ENCODE measurements around the gene LYSMD3. TPM values are rescaled to one million over a fixed set of nuclear protein-coding genes. Genes with fewer than 3 reads are reported as not detected.

Gene LYSMD3
- total and polyA plus RNA-seq, 12 donors: 3.4 to 38.6 (median 14.5) TPM

DNA sequence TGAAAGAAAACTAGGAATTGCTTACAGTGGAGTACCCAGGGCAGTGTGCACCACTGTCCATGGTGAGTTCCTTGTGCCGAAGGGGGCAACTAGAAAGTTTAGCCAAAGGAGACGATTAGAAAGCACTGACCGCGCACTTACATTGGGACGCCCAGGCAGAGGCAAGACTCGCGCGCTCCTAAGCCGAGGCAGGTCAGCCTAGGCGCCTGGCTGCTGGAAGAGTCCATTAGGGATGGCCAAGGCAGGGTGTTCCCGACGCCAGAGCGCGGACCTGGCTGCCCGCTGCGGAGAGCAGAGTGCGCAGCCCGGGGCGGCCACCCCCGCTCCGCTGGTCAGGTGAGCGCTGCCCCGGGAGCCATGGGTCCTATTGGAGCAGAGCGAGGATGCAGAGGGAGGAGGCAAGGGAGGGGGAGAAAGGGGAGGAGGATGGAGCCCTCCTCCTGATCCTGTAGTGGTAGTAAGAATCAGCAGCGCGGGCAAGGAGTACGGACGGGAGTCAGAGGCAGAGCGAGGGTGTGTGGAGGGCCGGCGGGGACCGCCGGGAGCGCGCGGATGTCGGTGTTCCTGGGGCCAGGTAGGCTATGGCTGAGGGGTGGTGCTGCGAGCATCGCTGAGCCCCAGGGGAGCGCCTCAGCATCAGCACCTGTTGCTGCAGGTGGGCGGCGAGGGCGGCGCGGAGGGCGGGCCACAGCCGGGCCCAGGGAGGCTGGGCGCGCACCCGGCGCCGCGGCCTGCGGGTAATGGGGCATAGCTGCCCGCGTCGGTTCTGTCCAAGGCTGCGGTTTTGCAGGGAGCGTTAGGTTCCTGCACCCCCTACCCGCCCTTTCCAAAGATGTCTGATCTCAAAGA, 29.2 kb upstream of the LYSMD3 start, which contains the start of gene ADGRV1:
TSS of gene ADGRV1 (plus strand) at position 454 of the 849 bp plus-strand sequence. CDS start at position 553, 99 bp downstream.
- Histone ChIP-seq H3K36me3 (replicated peaks in 1 of 2) (no peaks in the 10 kb centered on the region), H3K4me3 (peak within 1 kb of the TSS in 1 of 4 donors; percentile 9), H3K9me3 (replicated peaks in 1 of 3) (no peaks in the 10 kb centered on the region), H3K27ac (no peak within 1 kb of the TSS), H3K27me3 (peaks cover 48% of the 10 kb centered on the region), H3K4me1 (replicated peaks in 1 of 2) (peaks cover 0 to 4% of the 10 kb centered on the region in 2 donors)
- TF ChIP-seq POLR2A (IDR thresholded peaks at IDR 0.05): no peak
- TF ChIP-seq, protein P1, sequence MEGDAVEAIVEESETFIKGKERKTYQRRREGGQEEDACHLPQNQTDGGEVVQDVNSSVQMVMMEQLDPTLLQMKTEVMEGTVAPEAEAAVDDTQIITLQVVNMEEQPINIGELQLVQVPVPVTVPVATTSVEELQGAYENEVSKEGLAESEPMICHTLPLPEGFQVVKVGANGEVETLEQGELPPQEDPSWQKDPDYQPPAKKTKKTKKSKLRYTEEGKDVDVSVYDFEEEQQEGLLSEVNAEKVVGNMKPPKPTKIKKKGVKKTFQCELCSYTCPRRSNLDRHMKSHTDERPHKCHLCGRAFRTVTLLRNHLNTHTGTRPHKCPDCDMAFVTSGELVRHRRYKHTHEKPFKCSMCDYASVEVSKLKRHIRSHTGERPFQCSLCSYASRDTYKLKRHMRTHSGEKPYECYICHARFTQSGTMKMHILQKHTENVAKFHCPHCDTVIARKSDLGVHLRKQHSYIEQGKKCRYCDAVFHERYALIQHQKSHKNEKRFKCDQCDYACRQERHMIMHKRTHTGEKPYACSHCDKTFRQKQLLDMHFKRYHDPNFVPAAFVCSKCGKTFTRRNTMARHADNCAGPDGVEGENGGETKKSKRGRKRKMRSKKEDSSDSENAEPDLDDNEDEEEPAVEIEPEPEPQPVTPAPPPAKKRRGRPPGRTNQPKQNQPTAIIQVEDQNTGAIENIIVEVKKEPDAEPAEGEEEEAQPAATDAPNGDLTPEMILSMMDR (IDR thresholded peaks at IDR 0.05): no peak
- 1 to 2% (median 1%) methylated on average over 33 to 60 of the region's 60 CpGs for WGBS, 4 donors
- intact Hi-C loops (cut with DNase I): no loop called here
- peak; percentile 13 to 65 (median 30) for DNase-seq

DNA sequence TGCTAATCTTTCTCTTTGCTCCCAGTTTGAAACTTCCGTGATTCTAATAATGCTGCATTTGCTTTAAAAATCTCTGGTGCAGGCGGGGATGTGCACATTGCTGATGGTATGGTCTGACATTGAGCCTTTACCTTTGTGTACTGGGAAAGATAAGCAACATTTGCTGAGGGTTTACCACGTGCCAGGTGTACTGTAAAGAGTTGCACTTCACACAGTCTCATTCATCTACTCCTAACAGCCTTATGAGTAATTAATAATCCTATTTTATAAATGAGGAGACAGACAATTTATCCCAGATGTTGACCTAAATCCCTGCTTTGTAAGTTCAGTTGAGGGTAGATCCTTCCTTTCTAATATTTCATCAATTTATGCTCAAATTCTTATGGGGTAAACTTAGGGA, 28.5 kb upstream of the LYSMD3 start:
- Histone ChIP-seq H3K36me3 (replicated peaks in 1 of 2) (no peaks in the 10 kb centered on the region), H3K4me1 (replicated peaks in 1 of 2) (peaks cover 0 to 4% of the 10 kb centered on the region in 2 donors), H3K9me3 (replicated peaks in 1 of 3) (no peaks in the 10 kb centered on the region), H3K27ac (no peak overlapping the region), H3K27me3 (peaks cover 48% of the 10 kb centered on the region), H3K4me3 (peak overlapping the region in 1 of 4 donors; percentile 9)
- intact Hi-C loops (cut with DNase I): no loop called here
- TF ChIP-seq, protein P1 (IDR thresholded peaks at IDR 0.05): no peak
- no peak for TF ChIP-seq POLR2A (IDR thresholded peaks at IDR 0.05)
- no peak for DNase-seq
- WGBS, 4 donors: 12 to 15% (median 14%) methylated on average over 3 of the region's 3 CpGs

DNA sequence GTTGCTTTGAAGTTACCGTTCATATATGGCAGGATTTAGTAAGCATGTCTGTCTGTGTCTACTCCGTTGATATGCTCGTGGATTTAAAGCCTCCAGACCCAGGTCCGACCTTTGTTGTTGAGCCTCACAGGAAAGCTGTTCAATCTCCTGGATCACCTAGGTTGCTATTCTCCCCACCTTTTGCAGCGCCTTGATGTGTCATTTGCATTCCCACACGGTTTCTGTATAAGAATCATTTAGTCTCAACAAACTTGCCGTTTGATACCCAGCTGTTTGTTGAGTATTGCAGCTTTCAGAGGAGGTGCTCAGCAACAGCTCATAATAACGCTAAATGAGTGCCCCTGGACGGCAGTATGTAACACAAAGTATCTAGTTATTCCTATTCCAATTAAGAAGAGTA, 28.0 kb upstream of the LYSMD3 start:
- H3K4me3 ChIP-seq: no peak overlapping the region
- peaks cover 48% of the 10 kb centered on the region for H3K27me3 ChIP-seq
- H3K36me3 ChIP-seq (replicated peaks in 1 of 2): no peaks in the 10 kb centered on the region
- DNase-seq: no peak
- no peaks in the 10 kb centered on the region for H3K9me3 ChIP-seq (replicated peaks in 1 of 3)
- H3K27ac ChIP-seq: no peak overlapping the region
- intact Hi-C loops (cut with DNase I): no loop called here
- no peak for TF ChIP-seq POLR2A (IDR thresholded peaks at IDR 0.05)
- TF ChIP-seq, protein P1 (IDR thresholded peaks at IDR 0.05): no peak
- peaks cover 0 to 4% of the 10 kb centered on the region in 2 donors for H3K4me1 ChIP-seq (replicated peaks in 1 of 2)
- WGBS, 4 donors: 12 to 15% (median 13%) methylated on average over 9 of the region's 9 CpGs

DNA sequence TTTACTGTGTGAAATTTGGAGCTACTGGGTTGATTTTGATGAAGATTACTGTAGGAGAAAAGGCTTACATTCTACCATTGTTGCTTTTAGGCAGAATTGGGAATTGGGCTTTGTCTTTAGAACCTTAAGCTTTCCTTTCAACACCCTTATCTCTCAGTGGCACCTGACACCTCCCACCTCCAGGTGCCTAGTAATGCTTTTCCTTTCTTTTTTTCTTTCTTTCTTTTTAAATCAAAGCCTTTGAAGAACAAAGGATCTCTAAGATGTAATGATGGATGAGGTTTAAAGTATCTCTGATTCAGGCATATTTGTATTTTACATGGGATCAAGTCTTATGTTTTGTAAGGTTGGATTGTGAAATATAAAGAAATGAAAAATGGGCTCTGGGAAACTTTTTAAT, 26.3 kb upstream of the LYSMD3 start:
- TF ChIP-seq, protein P1 (IDR thresholded peaks at IDR 0.05): no peak
- no peak for TF ChIP-seq POLR2A (IDR thresholded peaks at IDR 0.05)
- Histone ChIP-seq H3K27ac (no peak overlapping the region), H3K4me1 (replicated peaks in 1 of 2) (peaks cover 0 to 4% of the 10 kb centered on the region in 2 donors), H3K27me3 (peaks cover 47% of the 10 kb centered on the region), H3K9me3 (replicated peaks in 1 of 3) (no peaks in the 10 kb centered on the region), H3K4me3 (no peak overlapping the region), H3K36me3 (replicated peaks in 1 of 2) (no peaks in the 10 kb centered on the region)
- DNase-seq: no peak
- intact Hi-C loops (cut with DNase I): no loop called here
